Measurements from ENCODE around the gene CLCNKB. TPM values are rescaled to one million over a fixed set of nuclear protein-coding genes. Genes with fewer than 3 reads are reported as not detected.
"Not testable (repeated sequence)": the region's sequence is repeated elsewhere in the genome, so short reads cannot be mapped to it uniquely, and the experiment has no call there.

CLCNKB gene
- total and polyA plus RNA-seq, 3 donors from 2014 or later = 2.3 to 4.2 (median 3.7) TPM

DNA sequence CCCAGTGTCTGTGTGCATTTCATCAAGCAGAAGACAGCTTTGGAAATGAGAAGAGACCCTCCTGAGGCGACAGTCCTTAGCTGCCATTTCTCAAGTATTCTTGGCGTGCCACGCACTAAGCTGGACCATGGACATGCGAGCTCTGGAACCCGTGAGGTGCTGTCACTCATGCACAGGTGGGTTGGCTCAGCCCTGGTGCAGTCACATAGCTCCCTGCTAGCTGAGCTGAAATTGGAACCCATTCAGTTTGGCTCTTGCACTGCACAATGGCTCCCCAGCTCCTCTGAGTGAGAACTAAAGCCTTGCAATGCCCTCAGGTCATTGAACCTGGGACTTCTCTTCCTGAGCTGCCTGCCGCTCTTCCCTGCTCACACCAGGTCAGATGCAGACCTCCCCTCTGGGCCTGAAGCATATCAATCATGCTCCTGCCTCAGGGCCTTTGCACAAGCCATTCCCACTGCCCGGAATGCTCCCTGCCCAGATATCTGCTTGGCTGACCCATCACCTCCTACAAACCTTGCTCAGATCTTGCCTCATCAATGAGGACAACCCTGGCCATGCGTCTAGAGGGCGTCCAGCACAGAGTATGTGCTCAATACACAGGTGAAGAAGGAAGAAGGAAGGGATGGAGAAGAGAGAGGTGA lies 45.8 kb upstream of the CLCNKB start:
- no peaks in the 10 kb centered on the region for H3K36me3 ChIP-seq (ENCODE audit: low read depth, missing control alignments)
- no peaks in the 10 kb centered on the region for H3K9me3 ChIP-seq
- no peak for DNase-seq
- H3K27me3 ChIP-seq = no peaks in the 10 kb centered on the region
- 93% methylated on average over 9 of the region's 9 CpGs for WGBS, 2 donors
- H3K4me1 ChIP-seq = no peaks in the 10 kb centered on the region
- intact Hi-C loops (cut with DNase I; ENCODE audit: low total_unique reads) = no loop called here
- no peak overlapping the region for H3K27ac ChIP-seq
- TF ChIP-seq, protein P1, sequence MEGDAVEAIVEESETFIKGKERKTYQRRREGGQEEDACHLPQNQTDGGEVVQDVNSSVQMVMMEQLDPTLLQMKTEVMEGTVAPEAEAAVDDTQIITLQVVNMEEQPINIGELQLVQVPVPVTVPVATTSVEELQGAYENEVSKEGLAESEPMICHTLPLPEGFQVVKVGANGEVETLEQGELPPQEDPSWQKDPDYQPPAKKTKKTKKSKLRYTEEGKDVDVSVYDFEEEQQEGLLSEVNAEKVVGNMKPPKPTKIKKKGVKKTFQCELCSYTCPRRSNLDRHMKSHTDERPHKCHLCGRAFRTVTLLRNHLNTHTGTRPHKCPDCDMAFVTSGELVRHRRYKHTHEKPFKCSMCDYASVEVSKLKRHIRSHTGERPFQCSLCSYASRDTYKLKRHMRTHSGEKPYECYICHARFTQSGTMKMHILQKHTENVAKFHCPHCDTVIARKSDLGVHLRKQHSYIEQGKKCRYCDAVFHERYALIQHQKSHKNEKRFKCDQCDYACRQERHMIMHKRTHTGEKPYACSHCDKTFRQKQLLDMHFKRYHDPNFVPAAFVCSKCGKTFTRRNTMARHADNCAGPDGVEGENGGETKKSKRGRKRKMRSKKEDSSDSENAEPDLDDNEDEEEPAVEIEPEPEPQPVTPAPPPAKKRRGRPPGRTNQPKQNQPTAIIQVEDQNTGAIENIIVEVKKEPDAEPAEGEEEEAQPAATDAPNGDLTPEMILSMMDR (IDR thresholded peaks at IDR 0.05) = no peak
- TF ChIP-seq POLR2A (IDR thresholded peaks at IDR 0.05) = no peak
- H3K4me3 ChIP-seq = no peak overlapping the region

DNA sequence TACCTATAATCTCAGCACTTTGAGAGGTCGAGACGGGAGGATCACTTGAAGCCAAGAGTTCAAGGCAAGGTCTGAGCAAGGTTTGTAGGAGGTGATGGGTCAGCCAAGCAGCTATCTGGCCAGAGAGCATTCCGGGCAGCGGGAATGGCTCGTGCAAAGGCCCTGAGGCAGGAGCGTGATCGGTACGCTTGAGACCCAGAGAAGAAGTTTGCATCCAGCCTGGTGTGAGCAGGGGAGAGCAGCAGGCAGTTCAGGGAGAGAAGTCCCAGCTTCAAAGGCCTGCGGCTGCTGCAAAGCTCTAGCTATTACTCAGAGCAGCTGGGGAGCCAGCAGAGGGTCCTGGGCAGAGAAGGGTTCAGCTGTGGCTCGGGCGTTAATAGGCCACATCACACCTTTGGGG lies 44.7 kb upstream of the CLCNKB start:
- no peak for DNase-seq
- H3K4me3 ChIP-seq = no peak overlapping the region
- no peaks in the 10 kb centered on the region for H3K36me3 ChIP-seq (ENCODE audit: low read depth, missing control alignments)
- H3K27me3 ChIP-seq = no peaks in the 10 kb centered on the region
- no peaks in the 10 kb centered on the region for H3K4me1 ChIP-seq
- intact Hi-C loops (cut with DNase I; ENCODE audit: low total_unique reads) = no loop called here
- no peak overlapping the region for H3K27ac ChIP-seq
- WGBS, 2 donors = 89 to 96% methylated on average over 11 of the region's 11 CpGs
- no peaks in the 10 kb centered on the region for H3K9me3 ChIP-seq
- no peak for TF ChIP-seq POLR2A (IDR thresholded peaks at IDR 0.05)
- TF ChIP-seq, protein P1 (IDR thresholded peaks at IDR 0.05) = no peak

DNA sequence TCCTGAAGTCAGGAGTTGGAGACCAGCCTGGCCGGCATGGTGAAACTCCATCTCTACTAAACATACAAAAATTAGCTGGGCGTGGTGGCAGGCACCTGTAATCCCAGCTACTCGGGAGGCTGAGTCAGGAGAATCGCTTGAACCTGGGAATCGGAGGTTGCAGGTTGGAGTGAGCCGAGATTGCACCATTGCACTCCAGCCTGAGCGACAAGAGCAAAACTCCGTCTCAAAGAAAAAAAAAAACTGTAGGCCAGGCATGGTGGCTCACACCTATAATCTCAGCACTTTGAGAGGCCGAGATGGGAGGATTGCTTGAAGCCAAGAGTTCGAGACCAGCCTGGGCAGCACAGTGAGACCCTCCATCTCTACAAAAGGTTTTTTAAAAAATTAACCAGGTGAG lies 42.3 kb upstream of the CLCNKB start:
- H3K36me3 ChIP-seq (ENCODE audit: low read depth, missing control alignments); H3K4me3 ChIP-seq; DNase-seq; H3K4me1 ChIP-seq; H3K27ac ChIP-seq; H3K9me3 ChIP-seq; H3K27me3 ChIP-seq; intact Hi-C loops (cut with DNase I; ENCODE audit: low total_unique reads): not testable (repeated sequence)
- WGBS, 2 donors = 87 to 95% methylated on average over 8 to 10 of the region's 10 CpGs

DNA sequence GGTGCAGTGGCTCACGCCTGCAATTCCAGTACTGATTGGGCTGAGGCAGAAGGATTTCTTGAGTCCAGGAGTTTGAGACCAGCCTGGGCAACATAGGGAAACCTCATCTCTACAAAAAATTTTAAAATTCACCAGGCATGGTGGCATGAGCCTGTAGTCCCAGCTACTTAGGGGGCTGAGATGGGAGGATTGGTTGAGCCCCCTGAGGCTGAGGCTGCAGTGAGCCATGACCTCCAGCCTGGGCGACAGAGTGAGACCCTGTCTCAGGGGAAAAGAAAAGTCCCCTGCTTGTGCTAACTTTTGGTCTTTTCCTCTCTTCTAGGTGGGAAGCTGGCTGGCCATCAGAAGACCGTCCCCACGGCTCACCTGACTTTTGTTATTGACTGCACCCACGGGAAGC lies 38.0 kb upstream of the CLCNKB start:
- intact Hi-C loops (cut with DNase I; ENCODE audit: low total_unique reads) = no loop called here
- Histone ChIP-seq H3K27ac (no peak overlapping the region), H3K36me3 (ENCODE audit: low read depth, missing control alignments) (no peaks in the 10 kb centered on the region), H3K27me3 (no peaks in the 10 kb centered on the region), H3K4me1 (no peaks in the 10 kb centered on the region), H3K4me3 (no peak overlapping the region), H3K9me3 (no peaks in the 10 kb centered on the region)
- WGBS, 2 donors = 88 to 94% methylated on average over 3 to 5 of the region's 5 CpGs
- no peak for DNase-seq
- TF ChIP-seq, protein P1 (IDR thresholded peaks at IDR 0.05) = no peak
- no peak for TF ChIP-seq POLR2A (IDR thresholded peaks at IDR 0.05)

DNA sequence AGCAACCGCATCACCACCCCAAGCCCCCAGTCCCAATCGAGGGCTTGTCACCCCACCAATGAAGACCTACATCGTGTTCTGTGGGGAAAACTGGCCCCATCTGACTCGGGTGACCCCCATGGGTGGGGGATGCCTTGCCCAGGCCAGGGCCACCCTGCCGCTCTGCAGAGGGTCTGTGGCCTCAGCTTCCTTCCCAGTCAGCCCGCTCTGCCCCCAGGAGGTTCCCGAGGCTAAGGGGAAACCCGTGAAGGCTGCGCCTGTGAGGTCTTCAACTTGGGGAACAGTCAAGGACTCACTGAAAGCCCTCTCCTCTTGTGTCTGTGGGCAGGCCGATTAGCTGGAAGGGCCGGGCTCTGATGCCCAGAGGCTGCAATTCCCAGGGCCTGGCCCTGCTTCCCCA lies 37.6 kb upstream of the CLCNKB start:
- no peak overlapping the region for H3K27ac ChIP-seq
- 85 to 89% methylated on average over 7 to 10 of the region's 11 CpGs for WGBS, 2 donors
- no peaks in the 10 kb centered on the region for H3K9me3 ChIP-seq
- intact Hi-C loops (cut with DNase I; ENCODE audit: low total_unique reads) = no loop called here
- no peak overlapping the region for H3K4me3 ChIP-seq
- H3K27me3 ChIP-seq = no peaks in the 10 kb centered on the region
- H3K4me1 ChIP-seq = no peaks in the 10 kb centered on the region
- H3K36me3 ChIP-seq (ENCODE audit: low read depth, missing control alignments) = no peaks in the 10 kb centered on the region
- TF ChIP-seq, protein P1 (IDR thresholded peaks at IDR 0.05) = no peak
- TF ChIP-seq POLR2A (IDR thresholded peaks at IDR 0.05) = no peak
- DNase-seq = no peak

All from testis (tissue), 3 donors.